Activated CD4-positive, alpha-beta memory T cell treated with anti-CD3 and anti-CD28 coated beads, Interleukin-2, amount 10 ng/mL, durations not matched to agents 7 days and 5 days (primary cell): ENCODE data around the gene LIN37. TPM values are rescaled to one million over a fixed set of nuclear protein-coding genes. Genes with fewer than 3 reads are reported as not detected.

Experiments
- CTCF ChIA-PET: fragments of 350-600 bp; sonication (Branson Sonifier 250); formaldehyde crosslinking; loops from one replicate; lab custom pipeline; 2021; ENCODE audit warnings: antibody characterized with exemption, inconsistent platforms; lab: Charles Lee
- POLR2A ChIA-PET: fragments of 350-600 bp; sonication (Branson Sonifier 250); formaldehyde crosslinking; loops from one replicate; lab custom pipeline; 2021; ENCODE audit warnings: antibody characterized with exemption; lab: Charles Lee
- DNase-seq: peaks from one replicate; pipeline ENCODE4 v3.0.0-alpha.2; 2020
- H3K27ac Mint-ChIP-seq: one replicate; pipeline ENCODE4 v1.8.0; 2021; ENCODE audit warnings: mild to moderate bottlenecking, mixed read lengths
- H3K27me3 Mint-ChIP-seq: one replicate; pipeline ENCODE4 v1.8.0; 2021; ENCODE audit warnings: mixed read lengths
- H3K36me3 Mint-ChIP-seq: one replicate; pipeline ENCODE4 v1.8.0; 2021; ENCODE audit warnings: low read depth, mixed read lengths
- H3K4me1 Mint-ChIP-seq: one replicate; pipeline ENCODE4 v1.8.0; 2021; ENCODE audit warnings: mixed read lengths
- H3K4me3 Mint-ChIP-seq: one replicate; pipeline ENCODE4 v1.8.0; 2021; ENCODE audit warnings: mild to moderate bottlenecking, mixed read lengths
- H3K9me3 Mint-ChIP-seq: one replicate; pipeline ENCODE4 v1.8.0; 2021; ENCODE audit warnings: mixed read lengths
- total RNA-seq, 2 experiments: library from RNA; stranded (reverse); gene quantifications; one replicate each; pipeline ENCODE4 v1.2.3, GENCODE V29; 2021

The LIN37 gene
- total RNA-seq, 2 experiments from 2014 or later, result 13.1 to 16.2 TPM

GRCh38 chr19:35797663-35798062 lies 49.3 kb downstream of the LIN37 start:
- no peak overlapping the region for H3K4me3 Mint-ChIP-seq
- H3K36me3 Mint-ChIP-seq, result no peaks in the 10 kb centered on the region
- POLR2A ChIA-PET, result no interaction called here
- CTCF ChIA-PET, result interaction anchor here (1.2 kb wide), 1 partner anchor 105 kb away, joined by 3 read pairs; no protein-coding TSS in a partner anchor
- H3K9me3 Mint-ChIP-seq, result no peaks in the 10 kb centered on the region
- H3K27me3 Mint-ChIP-seq, result peaks cover 31% of the 10 kb centered on the region
- DNase-seq, result no peak
- H3K4me1 Mint-ChIP-seq, result no peaks in the 10 kb centered on the region
- no peak overlapping the region for H3K27ac Mint-ChIP-seq

- no peak for DNase-seq
- H3K4me3 Mint-ChIP-seq, result no peak overlapping the region
- H3K36me3 Mint-ChIP-seq, result no peaks in the 10 kb centered on the region
- peaks cover 17% of the 10 kb centered on the region for H3K27me3 Mint-ChIP-seq
- ChIA-PET CTCF (interaction anchor here (1.2 kb wide), 1 partner anchor 109 kb away, joined by 3 read pairs; no protein-coding TSS in a partner anchor), POLR2A (no interaction called here)
- H3K27ac Mint-ChIP-seq, result no peak overlapping the region
- peaks cover 13% of the 10 kb centered on the region for H3K4me1 Mint-ChIP-seq
- no peaks in the 10 kb centered on the region for H3K9me3 Mint-ChIP-seq
These were observed 53.5 kb downstream of the LIN37 start for GRCh38 chr19:35801828-35802227.

Other genes with a start within 250 kb of the LIN37 start
- not detected for gene DMKN, start 234.9 kb upstream of the LIN37 start, total RNA-seq
- gene SBSN, start 220.3 kb upstream of the LIN37 start, total RNA-seq, result not detected
- not detected for gene GAPDHS, start 215.1 kb upstream of the LIN37 start, total RNA-seq
- gene TMEM147, start 202.9 kb upstream of the LIN37 start, total RNA-seq, result 10 to 100 TPM; 39.6 to 47.4 TPM
- gene ATP4A, start 184.9 kb upstream of the LIN37 start, total RNA-seq, result not detected
- not detected for gene PMIS2, start 162.4 kb upstream of the LIN37 start, total RNA-seq
- 10 to 100 TPM; 45.3 to 46.5 TPM for gene HAUS5, start 135.8 kb upstream of the LIN37 start, total RNA-seq
- gene RBM42, start 119.5 kb upstream of the LIN37 start, total RNA-seq, result 100 to 1,000 TPM in 1 of 2 experiments, 10 to 100 TPM in 1; 99.5 to 102 TPM
- under 1 TPM; 0.65 to 0.96 TPM for gene ETV2, start 106.8 kb upstream of the LIN37 start, total RNA-seq
- gene COX6B1, start 100.3 kb upstream of the LIN37 start, total RNA-seq, result 100 to 1,000 TPM; 440 to 442 TPM
- under 1 TPM; 0.65 to 0.86 TPM for gene UPK1A, start 82.1 kb upstream of the LIN37 start, total RNA-seq
- gene ZBTB32, start 44.0 kb upstream of the LIN37 start, total RNA-seq, result 10 to 100 TPM; 94.8 to 96.2 TPM
- gene KMT2B, start 30.6 kb upstream of the LIN37 start, total RNA-seq, result 10 to 100 TPM; 57.3 to 57.5 TPM
- gene IGFLR1, start 6.1 kb upstream of the LIN37 start, total RNA-seq, result 10 to 100 TPM; 78.9 to 90.5 TPM
- 10 to 100 TPM; 35.5 to 36.2 TPM for gene U2AF1L4, start 3.2 kb upstream of the LIN37 start, total RNA-seq
- 10 to 100 TPM; 48.1 to 51.3 TPM for gene PSENEN, start 2.9 kb upstream of the LIN37 start, total RNA-seq
- under 1 TPM in 1 of 2 experiments, not detected in 1; 0.48 TPM for gene HSPB6, start 8.5 kb downstream of the LIN37 start, total RNA-seq
- 10 to 100 TPM; 47.1 to 52.4 TPM for gene PROSER3, start 9.6 kb downstream of the LIN37 start, total RNA-seq
- 10 to 100 TPM; 60.9 to 67.0 TPM for gene ARHGAP33, start 27.0 kb downstream of the LIN37 start, total RNA-seq
- gene PRODH2, start 64.3 kb downstream of the LIN37 start, total RNA-seq, result not detected
- not detected for gene NPHS1, start 103.9 kb downstream of the LIN37 start, total RNA-seq
- gene KIRREL2, start 108.3 kb downstream of the LIN37 start, total RNA-seq, result under 1 TPM; 0.55 to 0.58 TPM
- 1 to 10 TPM in 1 of 2 experiments, under 1 TPM in 1; 0.76 to 1.1 TPM for gene APLP1, start 120.0 kb downstream of the LIN37 start, total RNA-seq
- 10 to 100 TPM; 36.3 to 40.3 TPM for gene NFKBID, start 152.0 kb downstream of the LIN37 start, total RNA-seq
- 100 to 1,000 TPM; 204 to 218 TPM for gene HCST, start 154.0 kb downstream of the LIN37 start, total RNA-seq
- gene TYROBP, start 159.7 kb downstream of the LIN37 start, total RNA-seq, result 1 to 10 TPM in 1 of 2 experiments, under 1 TPM in 1; 0.58 to 1.1 TPM
- 10 to 100 TPM; 13.5 to 17.0 TPM for gene LRFN3, start 187.8 kb downstream of the LIN37 start, total RNA-seq
- gene SDHAF1, start 246.6 kb downstream of the LIN37 start, total RNA-seq, result 10 to 100 TPM; 17.3 to 18.3 TPM